Myocyte (in vitro differentiated cells): ENCODE measurements around the gene METTL22. TPM values are rescaled to one million over a fixed set of nuclear protein-coding genes. Genes with fewer than 3 reads are reported as not detected.
"Not testable (repeated sequence)": the region's sequence is repeated elsewhere in the genome, so short reads cannot be mapped to it uniquely, and the experiment has no call there.

Experiments used
- DNase-seq: peaks from one replicate; pipeline ENCODE4 v3.0.0-alpha.2; 2012; ENCODE audit warnings: low read depth
- total RNA-seq: library from RNA; depleted of rRNA; stranded (reverse); fragments of >200 nt; gene quantifications from 2 replicates; pipeline ENCODE4 v1.2.3, GENCODE V29; 2014

Gene METTL22
- total RNA-seq, 1 donor from 2014 or later = 38.9 TPM

GRCh38 chr16:8631373-8631772 lies 9.9 kb downstream of the METTL22 start:
- no peak for DNase-seq

DNA sequence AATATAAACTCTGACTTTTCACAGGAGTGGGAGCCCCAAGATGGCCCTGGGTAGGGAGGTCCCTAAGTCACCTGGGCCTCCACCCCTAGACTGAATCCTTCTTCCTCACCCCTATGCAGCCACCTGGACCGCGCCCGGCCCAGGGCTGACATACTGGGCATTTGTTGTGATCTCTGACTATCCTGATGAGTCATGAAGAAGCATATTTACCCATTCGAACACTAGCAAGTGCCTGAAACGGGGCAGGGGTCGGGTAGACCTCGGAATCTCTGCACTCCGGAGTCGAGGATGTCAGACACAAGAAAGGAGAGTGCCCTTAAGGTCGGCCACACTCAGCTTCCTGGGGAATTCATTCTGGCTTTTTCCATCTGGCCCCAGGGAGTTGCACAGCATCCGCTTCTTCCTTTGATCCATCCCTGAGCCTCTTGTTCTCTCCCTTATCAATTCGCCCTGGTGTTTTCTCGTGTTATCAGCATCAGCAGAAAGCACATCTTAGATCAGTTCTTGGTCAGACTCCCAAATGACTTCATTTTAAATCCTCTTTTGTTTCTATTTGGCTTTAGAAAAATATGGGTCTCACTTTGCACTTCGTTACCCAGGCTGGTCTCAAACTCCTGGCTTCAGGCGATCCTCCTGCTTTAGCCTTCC lies 10.4 kb downstream of the METTL22 start:
- peak; percentile 48 for DNase-seq

- no peak for DNase-seq
Observed at GRCh38 chr16:8632675-8633182, 11.2 kb downstream of the METTL22 start.

DNA sequence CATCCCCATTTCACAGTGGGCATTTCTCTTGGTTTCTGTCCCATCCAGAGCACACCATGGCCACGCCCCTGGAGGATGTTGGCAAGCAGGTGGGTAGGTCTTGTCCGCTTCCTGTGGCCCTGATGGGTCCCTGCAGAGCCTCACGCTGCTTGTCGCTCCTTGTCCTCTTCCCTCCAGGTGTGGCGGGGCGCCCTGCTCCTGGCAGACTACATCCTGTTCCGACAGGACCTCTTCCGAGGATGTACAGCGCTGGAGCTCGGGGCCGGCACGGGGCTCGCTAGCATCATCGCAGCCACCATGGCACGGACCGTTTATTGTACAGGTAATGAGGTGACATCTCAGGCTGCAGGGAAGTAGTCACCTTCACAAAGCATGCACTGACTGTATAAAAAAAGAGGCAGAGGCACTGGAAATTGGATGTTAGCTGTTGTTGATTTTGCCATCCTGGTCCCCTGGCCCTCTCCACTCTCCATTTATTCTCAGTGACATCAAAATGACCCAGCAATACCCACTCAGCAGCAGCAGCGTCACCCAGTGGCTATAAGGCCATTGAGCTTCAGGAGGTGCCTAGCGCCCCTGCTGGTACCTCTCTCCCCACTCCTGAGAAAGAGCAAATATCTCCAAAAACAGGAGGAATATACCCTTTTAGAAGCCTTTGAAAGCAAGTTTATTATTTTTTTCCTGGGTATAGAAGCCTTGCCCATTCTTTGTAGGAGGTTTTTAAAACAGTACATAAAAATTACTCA lies 13.7 kb downstream of the METTL22 start:
- no peak for DNase-seq

- DNase-seq = no peak
Observed at GRCh38 chr16:8639694-8640093, 18.2 kb downstream of the METTL22 start.

DNA sequence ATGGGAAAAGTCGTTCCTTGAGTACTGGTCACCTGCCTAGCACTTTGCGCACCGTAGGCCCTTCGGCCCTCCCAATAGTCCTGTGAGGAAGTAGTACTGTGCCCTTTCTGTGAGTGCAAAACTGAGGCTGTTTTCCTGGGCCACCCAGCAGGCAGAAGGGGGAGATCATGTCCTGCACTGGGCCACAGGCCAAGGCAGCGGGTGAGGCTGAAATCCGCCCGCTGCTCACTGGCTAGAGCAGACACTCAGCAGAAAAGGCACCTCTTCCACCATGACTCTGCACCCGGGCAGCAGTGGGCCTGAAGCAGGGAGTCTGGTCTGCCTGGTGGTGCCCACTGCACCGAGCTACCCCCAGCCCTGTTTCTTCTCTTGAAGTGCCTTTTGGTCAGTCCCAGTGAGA lies 20.2 kb downstream of the METTL22 start:
- DNase-seq = no peak

GRCh38 chr16:8642146-8642545 lies 20.6 kb downstream of the METTL22 start:
- DNase-seq = no peak

DNA sequence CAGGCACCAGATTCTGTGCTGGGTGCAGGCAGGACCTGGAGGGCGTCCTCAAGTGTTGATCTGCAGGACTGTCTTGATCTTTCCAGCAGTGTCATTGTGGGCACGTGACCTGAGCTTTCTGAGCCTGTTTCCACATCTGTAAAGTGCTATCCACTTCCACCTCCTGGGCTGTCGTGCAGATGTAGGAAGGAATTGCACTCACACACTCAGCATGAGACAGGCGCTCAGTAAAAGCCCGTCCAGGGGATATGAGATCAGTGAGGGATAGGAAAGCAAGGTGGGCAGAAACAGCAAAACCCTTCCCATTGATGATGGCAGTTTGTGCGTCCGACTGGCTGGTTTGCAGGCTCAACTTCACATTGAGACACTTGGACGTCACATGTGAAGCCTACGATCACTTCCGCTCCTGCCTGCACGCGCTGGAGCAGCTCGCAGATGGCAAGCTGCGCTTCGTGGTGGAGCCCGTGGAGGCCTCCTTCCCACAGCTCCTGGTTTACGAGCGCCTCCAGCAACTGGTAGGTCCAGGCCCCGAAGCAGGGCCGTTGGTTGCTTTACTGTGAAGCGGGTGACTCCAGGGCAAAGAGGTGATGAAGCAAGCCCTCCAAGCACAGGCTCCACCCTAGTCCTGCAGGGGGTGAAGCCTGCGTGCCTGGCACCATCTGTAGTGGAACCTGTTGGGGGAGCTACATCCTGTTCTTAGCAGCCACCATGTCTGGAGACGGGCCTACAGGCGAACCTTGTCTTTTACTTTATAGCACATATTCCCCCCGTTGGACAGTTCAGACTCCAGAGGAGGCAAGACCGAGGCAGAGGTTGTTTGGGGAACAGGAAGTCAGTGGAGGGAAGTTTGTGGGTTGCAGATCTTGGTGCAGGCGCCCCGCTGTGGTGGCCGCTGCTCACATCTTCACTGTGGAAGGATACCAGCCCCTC lies 23.0 kb downstream of the METTL22 start:
- DNase-seq = no peak

DNA sequence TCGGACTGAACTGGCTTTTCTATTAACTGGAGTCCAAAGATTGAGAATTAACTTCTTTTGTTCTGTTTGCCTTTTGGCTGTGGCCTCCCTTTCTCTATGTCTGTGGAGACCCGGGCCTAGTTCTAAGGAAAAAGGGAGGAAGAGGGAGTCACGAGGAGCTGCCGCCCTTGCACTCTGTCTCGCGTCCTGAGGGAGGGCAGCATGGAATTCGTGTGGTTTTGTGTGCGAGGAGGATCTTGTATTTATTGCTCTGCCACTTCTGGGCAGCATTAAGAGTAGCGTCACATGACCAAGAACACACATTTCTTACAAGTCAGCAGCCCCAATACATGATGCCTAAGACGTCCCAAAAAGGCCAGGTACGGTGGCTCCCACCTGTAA lies 23.6 kb downstream of the METTL22 start:
- no peak for DNase-seq

- no peak for DNase-seq
Observed at GRCh38 chr16:8645831-8646230, 24.3 kb downstream of the METTL22 start.

DNA sequence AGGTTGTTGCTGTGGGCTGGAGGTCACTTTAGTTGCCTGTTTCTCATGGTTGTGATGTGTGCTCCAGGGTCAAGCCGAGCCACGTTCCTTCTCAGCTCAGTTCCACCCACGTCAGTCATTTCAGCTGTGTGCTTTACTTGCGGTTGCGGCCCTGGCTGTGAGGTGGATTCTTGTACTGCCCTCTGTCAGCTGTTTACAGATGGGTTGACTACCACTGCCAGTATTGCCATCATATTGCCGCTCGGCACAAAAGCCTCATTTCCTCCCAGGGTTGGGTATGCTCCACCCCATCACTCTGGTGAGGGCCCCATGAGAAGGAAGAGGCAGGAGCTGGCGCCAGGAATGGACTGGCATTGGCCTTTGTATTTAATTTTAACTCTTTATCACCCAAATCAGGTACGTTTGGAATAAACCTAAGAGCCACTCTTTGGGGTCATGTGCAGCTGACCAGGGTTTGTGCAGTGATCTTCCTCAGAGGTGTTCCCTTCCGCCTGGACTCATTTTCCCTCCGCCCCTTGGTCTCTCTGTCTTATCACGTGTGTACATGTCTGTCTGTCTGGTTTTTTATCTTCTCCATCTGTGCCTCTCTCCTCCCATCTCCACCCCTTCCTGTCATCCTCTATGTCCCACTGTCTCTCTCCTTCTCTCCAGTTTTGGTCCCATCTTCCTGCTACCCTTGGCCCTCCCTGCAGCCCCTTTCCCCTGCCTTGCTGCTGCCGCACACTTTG lies 25.0 kb downstream of the METTL22 start:
- peak; percentile 81 for DNase-seq

DNA sequence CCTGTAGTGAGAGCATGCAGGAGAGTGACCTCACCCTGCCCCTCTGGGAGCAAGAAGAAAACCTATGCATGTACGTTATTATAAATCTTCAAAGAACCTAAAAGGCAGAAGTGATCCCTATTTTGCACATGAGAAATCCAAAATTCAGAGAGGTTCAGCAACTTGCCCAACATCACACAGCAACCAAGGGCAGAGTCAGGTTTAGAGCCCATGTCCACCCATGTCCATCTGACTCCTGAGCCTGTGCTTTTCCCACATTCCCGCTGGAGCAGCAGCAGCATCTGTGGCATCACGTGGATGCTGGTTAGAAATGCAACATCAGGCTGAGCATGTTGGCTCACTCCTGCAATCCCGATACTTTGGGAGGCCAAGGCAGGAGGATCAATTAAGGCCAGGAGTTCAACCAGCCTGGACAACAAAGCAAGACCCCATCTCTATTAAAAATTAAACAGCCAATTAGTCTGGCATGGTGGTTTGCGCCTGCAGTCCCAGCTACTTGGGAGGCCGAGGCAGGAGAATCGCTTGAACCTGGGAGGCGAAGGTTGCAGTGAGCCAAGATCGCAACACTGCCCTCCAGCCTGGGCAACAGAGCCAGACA lies 26.3 kb downstream of the METTL22 start:
- no peak for DNase-seq

GRCh38 chr16:8648877-8649276 lies 27.4 kb downstream of the METTL22 start:
- DNase-seq = no peak

DNA sequence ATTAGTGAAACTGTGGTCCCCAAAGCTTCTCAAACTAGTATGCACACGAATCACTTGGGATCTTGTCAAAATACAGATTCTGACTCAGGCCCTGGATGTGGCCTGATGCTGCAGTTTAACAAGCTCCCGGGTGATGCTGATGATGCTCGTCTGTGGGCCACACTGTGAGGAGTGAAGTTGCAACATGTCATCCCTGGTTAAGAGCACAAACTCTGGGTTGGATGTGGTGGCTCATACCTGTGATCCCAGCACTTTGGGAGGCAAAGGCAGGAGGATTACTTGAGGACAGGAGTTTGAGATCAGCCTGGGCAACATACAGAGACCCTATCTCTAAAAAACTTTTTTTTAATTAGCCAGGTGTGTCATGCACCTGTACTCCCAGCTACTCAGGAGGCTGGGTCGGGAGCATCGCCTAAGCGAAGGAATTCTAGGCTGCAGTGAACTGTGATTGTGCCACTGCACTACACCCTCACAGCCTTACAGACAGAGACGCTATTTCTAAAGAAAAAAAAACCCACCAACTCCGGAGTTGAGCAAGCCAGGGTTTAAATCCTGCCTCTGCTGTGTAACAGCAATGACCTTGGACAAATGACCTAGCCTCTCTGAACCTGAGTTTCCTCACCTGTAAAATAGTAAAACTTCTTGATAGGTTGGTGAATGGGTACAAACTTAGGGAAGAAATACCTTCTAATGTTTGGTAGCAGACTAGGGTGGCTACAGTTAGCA lies 28.5 kb downstream of the METTL22 start:
- DNase-seq = no peak

- not testable (repeated sequence) for DNase-seq
Observed at GRCh38 chr16:8651958-8652357, 30.5 kb downstream of the METTL22 start.

DNA sequence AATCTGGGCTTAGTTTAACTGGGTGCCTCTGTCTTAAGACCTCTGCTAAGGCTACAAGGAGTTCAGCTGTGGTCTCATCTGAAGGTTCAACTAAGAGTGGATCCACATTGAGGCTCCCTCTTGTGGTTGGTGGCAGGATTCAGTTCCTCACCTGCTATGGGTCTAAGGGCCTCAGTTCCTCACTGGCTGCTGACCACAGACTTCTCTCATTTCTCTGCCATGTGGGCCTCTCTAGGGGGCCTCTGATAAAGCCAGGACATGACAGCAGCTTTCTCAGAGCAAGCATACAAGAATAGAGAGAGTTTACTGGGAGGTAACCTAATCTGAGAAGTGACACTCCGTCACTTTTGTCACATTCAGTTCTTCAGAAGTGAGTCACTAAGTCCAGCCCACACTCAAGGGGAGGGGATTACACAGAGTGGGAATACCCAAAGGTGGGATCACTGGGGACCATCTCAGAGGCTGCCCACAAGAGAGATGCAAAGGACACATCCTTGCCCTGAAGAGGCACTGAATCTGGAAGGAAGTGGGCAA lies 33.8 kb downstream of the METTL22 start:
- peak; percentile 41 for DNase-seq

GRCh38 chr16:8656376-8656775 lies 34.9 kb downstream of the METTL22 start:
- no peak for DNase-seq

GRCh38 chr16:8660841-8661301 lies 39.4 kb downstream of the METTL22 start:
- DNase-seq = peak; percentile 61

- DNase-seq = no peak
Observed at GRCh38 chr16:8661703-8662102, 40.2 kb downstream of the METTL22 start.
